HG03439 (cell line): ENCODE measurements around the gene INHBC.
"Not testable (repeated sequence)": the region's sequence is repeated elsewhere in the genome, so short reads cannot be mapped to it uniquely, and the experiment has no call there.

Experiments
- ATAC-seq: cut with Tn5 transposase; IDR thresholded peaks from one replicate; pipeline ENCODE4 v1.9.1; 2021; ENCODE audit warnings: mild to moderate bottlenecking, moderate library complexity; ENCODE audit not compliant: unreplicated experiment

Gene INHBC

DNA sequence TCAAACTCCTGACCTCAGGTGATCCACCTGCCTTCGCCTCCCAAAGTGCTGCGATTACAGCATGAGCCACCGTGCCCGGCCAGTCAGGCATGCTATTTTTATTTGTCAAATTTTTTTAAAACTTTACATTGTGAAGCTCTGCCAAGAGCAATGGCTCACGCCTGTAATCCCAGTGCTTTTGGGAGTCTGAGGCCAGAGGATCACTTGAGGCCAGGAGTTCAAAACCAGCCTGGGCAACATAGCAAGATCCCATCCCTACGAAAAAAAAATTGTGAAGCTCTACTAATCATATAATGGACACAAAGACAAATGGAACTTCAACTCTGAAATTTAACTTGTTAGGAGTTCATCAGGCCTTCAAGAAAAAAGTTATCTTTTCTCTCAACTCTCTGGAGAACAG is 5.6 kb upstream of the INHBC start:
- ATAC-seq: no peak

DNA sequence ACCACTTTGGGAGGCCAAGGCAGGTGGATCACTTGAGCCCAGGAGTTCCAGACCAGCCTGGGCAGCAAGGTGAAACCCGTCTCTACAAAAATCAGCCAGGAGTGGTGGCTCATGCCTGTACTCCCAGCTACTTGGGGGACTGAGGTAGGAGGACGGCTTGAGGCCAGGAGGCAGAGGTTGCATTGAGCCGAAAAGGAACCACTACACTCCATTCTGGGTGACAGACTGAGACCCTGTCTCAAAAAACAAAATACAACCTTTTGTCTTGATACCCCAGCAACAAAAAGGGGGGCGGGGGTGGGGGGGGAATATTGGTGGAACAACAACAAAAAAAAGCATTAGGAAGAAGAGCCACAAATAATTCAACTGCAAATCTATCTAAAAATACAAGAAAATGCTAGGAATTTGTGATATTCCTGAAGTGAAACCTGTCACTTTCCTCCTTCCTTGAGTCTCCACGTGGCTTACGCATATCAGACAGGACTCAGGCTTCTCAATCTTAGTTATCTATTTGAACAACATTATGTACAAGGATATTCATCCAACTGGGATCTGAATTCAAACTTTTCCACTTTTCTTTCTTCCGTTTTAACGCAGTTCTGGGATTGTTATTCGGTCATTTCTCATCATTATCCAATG is 5.0 kb upstream of the INHBC start:
- no peak for ATAC-seq

DNA sequence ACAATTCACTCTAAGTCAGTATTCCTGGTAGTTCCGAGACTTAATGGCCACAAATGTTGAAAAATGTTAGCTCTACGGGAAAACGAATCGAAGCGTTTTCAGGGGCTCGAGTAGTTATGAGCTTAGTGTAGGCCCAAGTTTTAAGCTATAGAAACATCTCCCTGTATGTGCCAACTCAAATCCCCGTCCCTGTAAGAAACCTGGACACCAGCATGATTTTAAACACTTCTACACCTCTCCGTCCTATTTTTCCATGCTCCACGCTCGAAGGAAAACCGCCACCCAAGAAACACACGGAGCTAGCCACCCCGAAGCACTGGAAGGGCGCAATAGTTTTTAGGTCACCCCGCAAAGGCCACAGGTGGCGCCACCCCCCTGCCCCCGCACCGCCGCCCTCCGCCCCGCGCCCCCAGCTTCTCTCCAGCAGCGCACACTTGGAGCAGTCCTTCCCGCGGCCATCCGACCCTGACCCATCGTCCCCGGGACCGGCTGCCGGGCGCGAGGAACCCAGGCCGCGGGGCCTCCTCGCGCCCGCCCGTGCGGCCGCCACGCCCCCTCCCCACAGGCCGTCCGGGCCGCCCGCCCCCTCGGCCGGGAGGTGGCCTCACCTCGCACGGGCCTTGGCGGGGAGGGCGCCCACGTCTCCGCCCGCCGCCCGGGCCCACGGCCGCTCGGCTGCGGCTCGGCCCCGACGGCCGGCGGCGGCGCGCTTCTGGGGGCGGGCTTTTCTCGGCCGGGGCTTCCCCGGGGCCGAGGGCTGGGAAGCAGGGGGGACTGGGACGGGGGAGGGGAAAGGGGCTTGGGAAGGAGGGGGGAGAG is 4.3 kb upstream of the INHBC start:
- ATAC-seq: peak; percentile 50

DNA sequence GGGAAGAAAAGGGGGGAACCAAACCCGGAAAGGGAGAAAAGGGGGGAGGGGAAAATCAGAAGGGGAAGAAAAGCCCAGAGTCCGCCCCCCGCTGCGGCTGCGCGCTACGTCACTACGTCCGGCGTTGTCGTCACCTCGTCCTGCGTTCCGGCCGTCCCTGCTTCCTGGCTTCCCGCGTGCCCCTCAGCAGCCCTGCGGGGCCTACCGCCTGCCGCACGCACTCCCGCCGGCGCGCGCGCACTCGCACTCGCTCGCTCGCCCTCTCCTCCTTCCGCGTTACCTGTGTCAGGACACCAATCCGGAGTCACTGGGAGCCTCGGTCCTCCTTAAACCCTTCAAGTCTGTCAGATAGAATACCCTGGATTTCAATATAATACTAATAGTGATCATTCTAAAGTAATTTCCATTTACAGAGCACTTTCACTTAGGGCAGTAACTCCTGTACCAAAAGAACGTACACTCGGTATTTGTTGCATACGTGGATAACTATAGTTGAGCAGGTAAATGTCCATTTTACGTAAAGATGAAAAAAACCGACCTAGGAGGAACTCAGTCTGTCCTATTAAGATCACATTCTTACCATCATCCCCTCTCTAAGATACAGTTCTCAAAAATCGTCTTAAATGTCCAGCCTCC is 3.5 kb upstream of the INHBC start, which contains the start of gene R3HDM2:
R3HDM2 (minus strand) TSS at position 113 of the 636 bp plus-strand sequence. CDS start 120,615 bp downstream, outside the sequence.
- peak; percentile 93 for ATAC-seq

DNA sequence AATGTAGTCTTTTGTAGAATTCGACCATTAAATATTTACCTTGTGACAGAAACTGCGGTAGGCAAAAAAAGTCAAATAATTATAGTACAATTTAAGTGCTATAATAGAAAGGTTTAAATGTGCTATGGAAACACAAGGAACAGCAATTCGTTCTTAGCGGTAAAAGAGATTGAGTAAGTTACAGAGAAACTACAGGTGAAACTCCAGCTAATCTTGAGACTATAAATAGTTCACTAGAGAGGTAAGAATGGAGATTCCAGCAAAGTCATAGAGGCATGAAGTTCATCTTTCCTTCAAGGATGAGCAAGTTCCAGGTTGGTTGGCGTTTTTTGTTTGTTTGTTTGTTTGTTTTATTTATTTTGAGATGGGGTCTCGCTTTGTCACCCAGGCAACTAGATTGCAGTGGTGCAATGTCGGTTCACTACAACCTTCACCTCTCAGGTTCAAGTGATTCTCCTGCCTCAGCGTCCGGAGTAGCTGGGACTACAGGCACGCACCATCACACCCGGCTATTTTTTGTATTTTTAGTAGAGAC is 2.9 kb upstream of the INHBC start:
- no peak for ATAC-seq

DNA sequence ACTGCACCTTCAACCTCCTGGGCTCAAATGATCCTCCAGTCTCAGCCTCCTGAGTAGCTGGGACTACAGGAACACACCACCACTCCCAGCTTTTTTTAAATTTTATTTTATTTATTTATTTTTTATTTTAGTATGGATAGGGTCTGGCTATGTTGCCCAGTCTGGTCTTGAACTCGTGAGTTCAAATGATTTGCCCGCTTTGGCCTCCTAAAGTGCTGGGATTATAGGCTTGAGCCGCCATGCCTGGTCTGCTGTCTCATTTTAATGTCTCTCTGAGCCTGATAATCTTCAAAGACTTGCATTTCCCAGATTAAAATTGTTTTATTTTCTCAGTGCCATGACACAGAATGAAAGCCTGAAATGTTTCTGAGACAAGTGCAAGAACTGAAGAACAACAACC is 1.2 kb upstream of the INHBC start:
- no peak for ATAC-seq

DNA sequence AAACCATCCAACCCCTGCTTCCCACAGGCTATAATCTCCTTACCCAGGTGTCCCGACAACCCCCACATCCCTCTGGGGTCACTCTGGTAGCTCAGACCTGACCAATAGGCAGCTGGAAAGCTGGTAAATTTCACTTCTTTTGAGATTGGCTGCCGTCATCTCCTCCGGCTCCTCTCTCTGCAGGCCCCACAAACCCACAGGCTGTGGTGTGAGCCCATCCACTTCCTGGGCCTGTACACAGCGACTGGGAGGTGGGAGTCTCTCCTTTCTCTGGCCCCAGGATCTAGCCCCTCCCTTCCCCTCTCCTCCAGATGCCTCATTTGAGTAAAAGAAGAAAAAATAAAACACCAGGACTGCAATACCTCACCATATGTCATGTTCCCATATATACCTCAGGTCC is 709 bp downstream of the INHBC start:
- ATAC-seq: no peak

DNA sequence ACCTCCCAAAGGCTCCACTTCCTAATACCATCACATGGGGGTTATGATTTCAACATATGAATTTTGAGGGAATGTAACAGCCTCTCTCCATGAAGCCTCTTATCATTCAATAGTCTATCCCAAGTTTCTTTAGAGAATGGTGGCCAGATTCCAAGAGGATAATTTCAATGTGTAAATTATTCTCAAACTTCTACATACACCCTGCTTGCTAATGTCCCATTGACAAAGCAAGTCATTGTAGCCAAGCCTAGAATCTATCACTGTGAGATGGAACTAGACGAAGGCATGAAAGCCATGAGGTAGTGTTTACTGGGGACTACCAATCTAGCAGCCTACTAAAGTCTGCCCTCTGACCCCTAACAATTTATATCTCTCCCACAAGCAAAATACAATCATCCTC is 3.8 kb downstream of the INHBC start:
- ATAC-seq: no peak

DNA sequence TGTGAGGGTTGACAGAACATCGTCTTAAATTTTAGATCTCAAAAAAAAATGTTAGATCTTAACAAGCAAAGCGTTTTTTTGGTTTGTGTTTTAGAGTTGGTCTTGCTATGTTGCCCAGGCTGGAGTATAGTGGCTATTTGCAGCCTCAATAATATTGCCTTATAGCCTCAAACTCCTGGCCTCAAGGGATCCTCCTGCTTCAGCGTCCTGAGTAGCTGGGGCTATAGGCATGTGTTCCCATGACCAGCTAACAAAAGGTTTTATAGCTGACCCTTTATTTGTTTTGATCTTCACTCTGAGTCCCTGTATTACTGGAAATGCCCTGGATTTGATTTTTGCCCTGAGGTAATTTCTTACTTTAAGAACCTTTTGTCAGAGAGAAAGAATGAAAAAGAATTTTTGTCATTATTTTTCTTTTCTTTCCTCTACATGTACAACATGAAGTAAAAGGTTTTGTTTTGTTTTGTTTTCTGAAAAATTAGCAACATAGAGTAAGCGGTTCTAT is 5.2 kb downstream of the INHBC start:
- no peak for ATAC-seq

DNA sequence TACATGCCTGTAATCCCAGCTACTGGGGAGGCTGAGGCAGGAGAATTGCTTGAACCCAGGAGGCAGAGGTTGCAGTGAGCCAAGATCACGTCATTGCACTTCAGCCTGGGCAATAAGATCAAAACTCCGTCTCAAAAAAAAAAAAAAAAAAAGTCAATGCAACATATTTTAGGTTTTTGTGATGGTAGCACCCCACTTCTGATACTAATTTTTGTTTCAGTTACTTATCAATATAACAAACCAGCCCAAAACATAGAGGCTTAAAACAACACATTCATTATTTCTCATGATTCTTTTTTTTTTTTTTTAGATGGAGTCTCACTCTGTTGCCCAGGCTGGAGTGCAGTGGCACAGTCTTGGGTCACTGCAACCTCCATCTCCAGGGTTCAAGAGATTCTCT is 6.8 kb downstream of the INHBC start:
- ATAC-seq: not testable (repeated sequence)

DNA sequence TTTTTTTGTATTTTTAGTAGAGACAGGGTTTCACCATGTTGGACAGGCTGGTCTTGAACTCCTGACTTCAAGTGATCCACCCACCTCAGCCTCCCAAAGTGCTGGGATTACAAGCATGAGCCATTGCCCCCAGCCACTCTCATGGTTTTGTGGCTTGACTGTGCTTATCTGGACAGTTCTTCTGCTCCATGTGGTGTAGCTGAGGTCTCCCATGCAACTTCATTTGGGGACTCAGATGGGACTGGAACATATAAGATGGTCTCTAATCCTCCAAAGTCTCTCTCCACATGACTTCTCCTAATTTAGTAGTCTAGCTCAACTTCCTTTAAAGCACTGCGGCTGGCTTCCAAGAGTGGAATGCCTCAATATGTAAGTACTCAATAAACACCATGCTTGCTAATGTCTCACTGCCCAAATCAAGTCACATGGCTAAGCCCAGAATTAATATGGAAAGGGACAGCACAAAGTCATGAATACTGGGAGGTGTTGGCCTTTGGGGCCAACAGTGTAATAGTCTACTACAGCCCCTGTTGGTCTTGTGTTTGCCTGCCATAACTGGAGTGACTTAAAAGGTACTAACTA is 7.4 kb downstream of the INHBC start:
- no peak for ATAC-seq

DNA sequence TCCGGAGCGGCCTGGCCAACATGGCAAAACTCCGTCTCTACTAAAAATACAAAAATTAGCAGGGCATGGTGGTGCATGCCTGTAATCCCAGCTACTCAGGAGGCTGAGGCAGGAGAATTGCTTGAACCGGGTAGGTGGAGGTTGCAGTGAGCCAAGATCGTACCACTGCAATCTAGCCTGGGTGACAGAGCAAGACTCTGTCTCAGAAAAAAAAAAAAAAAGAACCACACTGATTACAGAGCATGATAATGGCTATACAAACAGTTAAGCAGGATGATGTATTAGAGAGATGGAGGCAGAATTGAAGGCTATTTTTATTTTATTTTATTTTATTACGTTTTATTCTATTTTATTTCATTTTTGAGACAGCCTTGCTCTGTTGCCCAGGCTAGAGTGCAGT is 9.8 kb downstream of the INHBC start:
- not testable (repeated sequence) for ATAC-seq

DNA sequence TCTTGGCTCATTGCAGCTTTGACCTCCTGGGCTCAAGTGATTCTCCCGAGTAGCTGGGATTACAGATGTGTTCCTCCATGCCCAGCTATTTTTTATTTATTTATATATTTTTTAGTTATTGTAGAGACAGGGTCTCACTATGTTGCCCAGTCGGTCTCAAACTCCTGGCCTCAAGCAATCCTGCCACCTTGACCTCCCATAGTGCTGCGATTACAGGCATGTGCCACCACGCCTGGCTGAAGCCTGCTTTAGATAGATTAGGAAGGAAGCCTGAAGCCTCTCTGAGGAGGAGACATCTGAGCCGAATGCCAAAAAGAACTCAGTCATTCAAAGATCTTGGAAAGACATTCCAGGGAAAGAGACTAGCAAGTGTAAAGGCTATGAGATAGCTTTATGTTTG is 10.2 kb downstream of the INHBC start:
- no peak for ATAC-seq

DNA sequence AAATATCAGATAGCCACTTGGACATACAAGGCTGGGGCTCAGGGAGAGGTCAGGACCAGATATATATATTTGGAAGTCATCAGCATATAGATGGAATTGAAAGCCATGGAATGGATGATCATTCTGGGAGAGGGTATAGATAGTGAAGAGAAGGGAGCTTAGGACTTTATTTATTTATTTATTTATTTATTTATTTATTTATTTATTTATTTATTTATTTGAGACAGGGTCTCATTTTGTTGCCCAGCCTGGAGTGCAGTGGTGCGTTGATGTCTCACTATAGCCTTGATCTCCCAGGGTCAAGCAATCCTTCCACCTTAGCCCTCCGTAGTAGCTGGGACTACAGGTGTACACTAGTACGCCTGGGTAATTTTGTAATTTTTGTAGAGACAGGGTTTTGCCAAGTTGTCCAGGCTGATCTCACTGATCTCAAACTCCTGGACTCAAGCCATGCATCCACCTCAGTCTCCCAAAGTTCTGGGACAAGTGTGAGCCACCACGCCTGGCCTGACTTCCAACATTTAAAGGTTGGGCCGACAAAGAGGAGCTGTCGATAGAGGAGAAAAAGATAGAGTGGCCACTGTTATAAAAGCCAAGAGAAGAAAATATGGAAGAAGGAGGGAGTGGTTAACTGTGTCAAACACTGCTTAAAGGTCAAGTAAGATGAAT is 11.8 kb downstream of the INHBC start:
- no peak for ATAC-seq

DNA sequence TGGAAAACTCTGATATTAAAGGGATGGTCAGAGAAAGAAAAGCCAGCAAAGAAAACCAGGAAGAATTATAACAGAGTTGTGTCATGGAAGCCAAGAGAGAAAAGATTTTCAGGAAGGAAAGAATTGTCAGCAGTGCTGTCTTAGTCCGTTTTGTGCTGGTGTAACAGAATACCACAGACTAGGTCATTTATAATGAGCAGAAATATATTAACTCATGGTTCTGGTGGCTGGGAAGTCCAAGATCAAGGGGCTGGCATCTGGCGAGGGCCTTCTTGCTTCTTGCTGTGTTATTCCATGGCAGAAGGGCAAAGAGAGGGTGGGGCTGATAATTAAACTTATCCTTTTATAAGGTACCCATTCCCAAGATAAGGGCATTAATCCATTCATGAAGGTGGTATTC is 14.1 kb downstream of the INHBC start:
- no peak for ATAC-seq

DNA sequence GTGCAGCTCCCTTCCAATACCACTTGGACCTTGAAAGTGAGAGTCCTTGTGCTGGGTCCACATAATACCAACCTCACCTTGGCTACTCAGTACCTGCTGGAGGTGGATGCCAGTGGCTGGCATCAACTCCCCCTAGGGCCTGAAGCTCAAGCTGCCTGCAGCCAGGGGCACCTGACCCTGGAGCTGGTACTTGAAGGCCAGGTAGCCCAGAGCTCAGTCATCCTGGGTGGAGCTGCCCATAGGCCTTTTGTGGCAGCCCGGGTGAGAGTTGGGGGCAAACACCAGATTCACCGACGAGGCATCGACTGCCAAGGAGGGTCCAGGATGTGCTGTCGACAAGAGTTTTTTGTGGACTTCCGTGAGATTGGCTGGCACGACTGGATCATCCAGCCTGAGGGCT is 14.8 kb downstream of the INHBC start:
- ATAC-seq: no peak

DNA sequence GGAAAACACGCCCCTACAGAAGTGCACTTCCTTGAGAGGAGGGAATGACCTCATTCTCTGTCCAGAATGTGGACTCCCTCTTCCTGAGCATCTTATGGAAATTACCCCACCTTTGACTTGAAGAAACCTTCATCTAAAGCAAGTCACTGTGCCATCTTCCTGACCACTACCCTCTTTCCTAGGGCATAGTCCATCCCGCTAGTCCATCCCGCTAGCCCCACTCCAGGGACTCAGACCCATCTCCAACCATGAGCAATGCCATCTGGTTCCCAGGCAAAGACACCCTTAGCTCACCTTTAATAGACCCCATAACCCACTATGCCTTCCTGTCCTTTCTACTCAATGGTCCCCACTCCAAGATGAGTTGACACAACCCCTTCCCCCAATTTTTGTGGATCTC is 15.5 kb downstream of the INHBC start:
- no peak for ATAC-seq

DNA sequence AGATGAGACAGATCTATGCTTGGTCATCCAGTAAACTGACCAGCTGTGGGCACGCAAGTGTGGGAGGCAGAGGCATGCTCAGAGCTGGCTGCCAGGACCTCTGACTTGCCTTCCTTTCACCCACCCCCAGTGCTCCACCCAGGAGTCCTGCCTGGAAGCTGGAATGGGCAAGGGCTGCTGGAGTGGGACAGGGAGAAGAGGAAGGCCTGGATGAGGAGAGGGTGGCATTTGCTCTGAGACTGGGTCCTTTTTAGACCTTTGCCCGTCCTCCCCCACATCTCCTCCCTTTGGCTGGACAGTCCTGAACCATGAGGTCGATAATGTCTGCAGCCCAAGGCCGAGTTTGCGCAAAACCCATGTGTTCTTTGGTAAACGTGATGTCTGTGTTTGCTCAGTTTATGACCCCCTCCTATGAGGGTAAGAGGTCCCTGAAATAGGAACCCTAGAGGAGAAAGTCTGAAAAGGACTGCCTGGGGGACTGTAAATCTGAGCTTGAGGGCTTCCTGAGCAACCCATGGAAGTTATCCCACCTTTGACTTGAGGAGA is 16.7 kb downstream of the INHBC start:
- ATAC-seq: no peak

DNA sequence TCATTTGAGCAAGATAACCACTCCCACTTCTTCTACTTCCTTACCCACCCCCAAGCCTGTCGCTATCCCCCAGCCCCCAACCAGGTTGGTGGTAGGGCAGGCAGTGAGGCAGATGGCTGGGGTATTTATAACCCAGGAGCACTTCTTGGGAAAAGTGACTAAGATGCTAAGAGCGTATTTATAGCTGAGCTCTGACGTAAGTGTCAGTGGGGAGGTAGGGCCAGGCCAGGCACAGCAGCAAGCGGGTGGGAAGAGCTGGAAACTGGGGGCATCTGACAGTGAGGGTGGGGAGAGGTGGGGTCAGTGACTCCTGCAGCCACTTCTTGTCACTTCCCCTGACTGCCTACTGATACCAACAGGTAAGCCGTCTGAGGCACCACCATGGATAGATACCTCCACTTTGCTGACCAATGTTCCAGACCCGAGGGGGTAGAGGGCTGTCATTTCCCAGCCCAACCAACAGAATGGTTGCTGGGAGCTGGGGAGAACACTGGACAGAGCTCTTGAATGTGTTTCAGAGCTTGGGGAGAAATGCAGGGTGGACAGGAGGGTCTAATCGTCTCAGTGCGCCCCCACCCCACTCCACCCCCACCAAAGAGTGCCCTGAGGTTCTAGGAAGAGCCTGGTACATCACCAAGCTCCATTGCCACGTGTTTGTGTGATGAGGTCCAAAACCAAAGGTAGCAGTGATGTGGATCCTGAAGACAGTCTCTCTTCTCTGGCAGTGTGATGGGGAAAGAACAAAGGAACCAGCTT is 17.8 kb downstream of the INHBC start:
- no peak for ATAC-seq
